HCT116 (cell line): Measurements from ENCODE around the gene MAPK14. TPM values are rescaled to one million over a fixed set of nuclear protein-coding genes. Genes with fewer than 3 reads are reported as not detected.

Experiments used
- ATAC-seq: fragments of 200-7000 bp; cut with Tn5 transposase; 2 replicates; pipeline ENCODE4 v1.9.1; 2020; ENCODE audit warnings: mild to moderate bottlenecking, moderate library complexity
- BruUV-seq: library from RNA; stranded (reverse); fragments of 400-500 nt; replicated peaks from 2 replicates; lab custom pipeline; 2021; lab: Mats Ljungman, UMichigan
- CTCF ChIA-PET: fragments of 300-600 bp; sonication (Branson Sonifier 250); formaldehyde crosslinking; loops from one replicate; lab custom pipeline; 2021; ENCODE audit warnings: antibody characterized with exemption; lab: Charles Lee
- POLR2A ChIA-PET: fragments of 300-600, 350-600 bp; sonication (Branson Sonifier 250); formaldehyde crosslinking; loops from one replicate; lab custom pipeline; 2021; ENCODE audit warnings: antibody characterized with exemption; lab: Charles Lee
- RAD21 ChIA-PET, 2 experiments: fragments of 300-600 bp; sonication (Branson Sonifier 250); formaldehyde crosslinking; loops; one replicate each; lab custom pipeline; 2023; ENCODE audit warnings: low total read pairs in 2 of 2; ENCODE audit not compliant: uncharacterized antibody in 2 of 2, unreplicated experiment in 2 of 2, low non-redundant PET in 1 of 2; lab: Charles Lee
- DNase-seq: peaks from one replicate; pipeline ENCODE4 v3.0.0-alpha.2; 2010; ENCODE audit warnings: low read depth, low spot score
- H2AFZ ChIP-seq: fragments of 200-600 bp; shearing (Covaris generic), sonication (generic); 2 replicates; pipeline ENCODE4 v1.6.1; 2017; ENCODE audit warnings: low read depth, mixed run types, mixed read lengths, antibody characterized with exemption, low read length; ENCODE audit not compliant: poor library complexity, severe bottlenecking
- H3K27ac ChIP-seq: 2 replicates; pipeline ENCODE4 v1.5.1; 2012; ENCODE audit warnings: low read depth, low read length
- H3K27me3 ChIP-seq: fragments of 200-600 bp; sonication (generic); 2 replicates; pipeline ENCODE4 v1.6.1; 2016; ENCODE audit warnings: mixed run types, low read length, mixed read lengths; ENCODE audit not compliant: insufficient read depth
- H3K36me3 ChIP-seq, 2 experiments: fragments of 200-500 bp in 1 of 2; fragments of 200-600 bp in 1 of 2; sonication (Bioruptor generic) in 1 of 2; sonication (generic) in 1 of 2; 2 replicates each; pipeline versions ENCODE4 v1.5.1 to v1.6.1; 2014 to 2016; ENCODE audit warnings: low read length in 2 of 2, inconsistent platforms in 1 of 2, mixed read lengths in 1 of 2, mixed run types in 1 of 2; ENCODE audit not compliant: insufficient read depth in 2 of 2, control insufficient read depth in 1 of 2
- H3K4me1 ChIP-seq, 2 experiments: fragments of 200-600 bp in 1 of 2; sonication (generic) in 1 of 2; 2 replicates each; pipeline versions ENCODE4 v1.5.1 to v1.6.1; 2012 to 2017; ENCODE audit warnings: low read length in 2 of 2, inconsistent platforms in 1 of 2, mild to moderate bottlenecking in 1 of 2, mixed read lengths in 1 of 2, mixed run types in 1 of 2, moderate library complexity in 1 of 2; ENCODE audit not compliant: insufficient read depth in 2 of 2, control insufficient read depth in 1 of 2
- H3K4me2 ChIP-seq: fragments of 200-600 bp; sonication (generic); 2 replicates; pipeline ENCODE4 v1.6.1; 2017; ENCODE audit warnings: mixed run types, low read length, mixed read lengths
- H3K4me3 ChIP-seq, 2 experiments: fragments of 200-600 bp in 1 of 2; sonication (generic) in 1 of 2; replicated peaks in 1 of 2; 2 replicates each; pipeline ENCODE4 v1.5.1; 2011 to 2016; ENCODE audit warnings: low read length in 2 of 2, control low read depth in 1 of 2, low read depth in 1 of 2, mild to moderate bottlenecking in 1 of 2, mixed read lengths in 1 of 2, mixed run types in 1 of 2
- H3K79me2 ChIP-seq: fragments of 200-600 bp; sonication (generic); 2 replicates; pipeline ENCODE4 v1.6.1; 2017; ENCODE audit warnings: mild to moderate bottlenecking, mixed run types, low read length, moderate library complexity, mixed read lengths; ENCODE audit not compliant: insufficient read depth
- H3K9ac ChIP-seq: fragments of 200-600 bp; sonication (generic); 2 replicates; pipeline ENCODE4 v1.6.1; 2016; ENCODE audit warnings: low read length, mixed read lengths
- H3K9me2 ChIP-seq: fragments of 200-600 bp; sonication (generic), shearing (Covaris generic); 2 replicates; pipeline ENCODE4 v1.6.1; 2017; ENCODE audit warnings: mixed run types, mild to moderate bottlenecking, moderate library complexity; ENCODE audit not compliant: insufficient read depth
- H3K9me3 ChIP-seq, 2 experiments: fragments of 200-500 bp in 1 of 2; fragments of 200-600 bp in 1 of 2; sonication (Bioruptor generic) in 1 of 2; sonication (generic) in 1 of 2; 2 replicates each; pipeline ENCODE4 v1.6.1; 2014 to 2017; ENCODE audit warnings: low read length in 2 of 2, mixed read lengths in 2 of 2, inconsistent platforms in 1 of 2, low read depth in 1 of 2, mild to moderate bottlenecking in 1 of 2, mixed run types in 1 of 2, moderate library complexity in 1 of 2; ENCODE audit not compliant: control insufficient read depth in 1 of 2, insufficient read depth in 1 of 2
- H4K20me1 ChIP-seq: fragments of 200-600 bp; sonication (generic), shearing (Covaris generic); 2 replicates; pipeline ENCODE4 v1.6.1; 2017; ENCODE audit warnings: mixed run types, mild to moderate bottlenecking, moderate library complexity; ENCODE audit not compliant: insufficient read depth
- FOSL1 ChIP-seq: IDR thresholded peaks from 2 replicates; pipeline ENCODE4 v1.6.1; 2012; ENCODE audit warnings: low read depth
- POLR2AphosphoS5 ChIP-seq: IDR thresholded peaks from 2 replicates; pipeline ENCODE4 v1.6.1; 2011; ENCODE audit warnings: mild to moderate bottlenecking, low read depth, low read length, moderate library complexity
- YY1 ChIP-seq: IDR thresholded peaks from 2 replicates; pipeline ENCODE4 v1.6.1; 2011; ENCODE audit warnings: low read length, low read depth, moderate library complexity, mild to moderate bottlenecking; ENCODE audit not compliant: insufficient replicate concordance; ENCODE audit errors: extremely low read depth
- ZFX ChIP-seq: fragments of 450-650 bp; IDR thresholded peaks from 2 replicates; pipeline ENCODE4 v1.6.1; 2017
- ZNF274 ChIP-seq: fragments of 200-500 bp; sonication (Bioruptor generic); IDR thresholded peaks from 2 replicates; pipeline ENCODE4 v1.6.1; 2014; ENCODE audit warnings: mild to moderate bottlenecking, low read depth, low read length, inconsistent platforms
- intact Hi-C: fragments of 100-400 bp; cut with micrococcal nuclease; formaldehyde crosslinking; loops from 2 replicates; pipeline ENCODE4 v1.10.0; 2022
- total RNA-seq: library from RNA; stranded (reverse); gene quantifications from one replicate; pipeline ENCODE4 v1.2.1, GENCODE V29; 2021; ENCODE audit not compliant: unreplicated experiment
- TF ChIP-seq, protein P1 (sequence below): IDR thresholded peaks from 2 replicates; pipeline ENCODE4 v1.6.1; 2011; ENCODE audit warnings: mild to moderate bottlenecking, low read length, moderate library complexity; ENCODE audit not compliant: insufficient replicate concordance; ENCODE audit errors: extremely low read depth
- TF ChIP-seq, protein P2 (sequence below), 3 experiments: fragments of 200-600 bp in 1 of 3; sonication (generic) in 1 of 3; IDR thresholded peaks in 2 of 3; conservative IDR thresholded peaks in 1 of 3; 2 replicates each; pipeline ENCODE4 v1.5.1; 2012 to 2017; ENCODE audit warnings: low read depth in 2 of 3, low read length in 2 of 3, antibody characterized with exemption in 1 of 3, borderline replicate concordance in 1 of 3, control low read depth in 1 of 3, mild to moderate bottlenecking in 1 of 3, mixed read lengths in 1 of 3, mixed run types in 1 of 3, moderate library complexity in 1 of 3; ENCODE audit not compliant: insufficient read depth in 1 of 3

The MAPK14 gene
- total RNA-seq, 1 experiment from 2014 or later, result 34.2 TPM

DNA sequence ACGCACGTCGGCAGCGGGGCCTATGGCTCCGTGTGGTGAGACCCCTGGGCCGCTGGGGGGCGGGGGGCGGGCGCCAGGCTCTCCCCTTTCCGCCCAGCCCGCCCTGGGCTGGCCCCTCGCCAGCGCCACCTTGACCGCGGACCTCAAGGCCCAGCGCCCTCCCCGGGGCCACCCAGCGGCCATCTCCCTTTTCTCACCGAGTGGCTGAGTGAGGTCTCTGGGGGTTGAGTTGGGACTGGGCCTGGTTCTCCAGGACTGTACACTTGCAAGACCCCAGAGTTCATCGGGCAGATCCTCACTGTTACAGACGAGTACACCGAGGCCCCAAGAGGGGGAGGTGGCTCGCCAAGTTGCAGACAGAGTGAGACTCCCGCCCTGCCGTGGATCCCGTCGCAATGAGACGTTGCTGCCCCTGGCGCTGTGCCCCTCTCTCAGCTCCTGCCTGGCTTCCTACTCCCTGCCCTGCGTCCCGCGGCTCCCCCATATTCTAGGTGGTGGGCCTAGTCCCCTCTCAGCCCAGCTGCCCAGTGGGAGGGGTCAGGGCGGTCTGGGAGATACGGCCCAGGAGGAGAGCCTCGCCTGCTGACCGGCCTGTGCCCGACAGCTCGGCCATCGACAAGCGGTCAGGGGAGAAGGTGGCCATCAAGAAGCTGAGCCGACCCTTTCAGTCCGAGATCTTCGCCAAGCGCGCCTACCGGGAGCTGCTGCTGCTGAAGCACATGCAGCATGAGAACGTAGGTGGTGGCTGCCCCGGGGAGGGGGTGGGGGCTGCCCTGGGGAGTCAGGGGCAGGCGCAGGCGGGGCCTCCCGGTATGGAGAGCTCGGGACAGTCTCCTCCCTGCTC lies 103.3 kb downstream of the MAPK14 start:
- H3K27me3 ChIP-seq, result no peaks in the 10 kb centered on the region
- H3K9me2 ChIP-seq, result no peaks in the 10 kb centered on the region
- DNase-seq, result peak; percentile 31
- peaks cover 30 to 56% of the 10 kb centered on the region in 2 experiments for H3K4me1 ChIP-seq
- no TSS peak for BruUV-seq
- RAD21 ChIA-PET, result no interaction called here
- H3K27ac ChIP-seq, result peak overlapping the region; percentile 82
- no peaks in the 10 kb centered on the region; the same call in 1 of the 2 replicates for H3K79me2 ChIP-seq
- intact Hi-C loops, result loop anchor here (2.0 kb wide), 1 partner anchor 66 kb away; the partner anchor contains the start of gene BRPF3
- POLR2A ChIA-PET, result interaction anchor here (1.6 to 1.9 kb wide), 3 partner anchors 9 to 13 kb away, joined by 4 to 7 read pairs (median 5); no protein-coding TSS in a partner anchor
- peak overlapping the region; percentile 66 to 75 for H3K4me3 ChIP-seq
- H2AFZ ChIP-seq, result no peak overlapping the region
- peak; percentile 10 for TF ChIP-seq POLR2AphosphoS5
- TF ChIP-seq FOSL1, result no peak
- TF ChIP-seq, protein P1, sequence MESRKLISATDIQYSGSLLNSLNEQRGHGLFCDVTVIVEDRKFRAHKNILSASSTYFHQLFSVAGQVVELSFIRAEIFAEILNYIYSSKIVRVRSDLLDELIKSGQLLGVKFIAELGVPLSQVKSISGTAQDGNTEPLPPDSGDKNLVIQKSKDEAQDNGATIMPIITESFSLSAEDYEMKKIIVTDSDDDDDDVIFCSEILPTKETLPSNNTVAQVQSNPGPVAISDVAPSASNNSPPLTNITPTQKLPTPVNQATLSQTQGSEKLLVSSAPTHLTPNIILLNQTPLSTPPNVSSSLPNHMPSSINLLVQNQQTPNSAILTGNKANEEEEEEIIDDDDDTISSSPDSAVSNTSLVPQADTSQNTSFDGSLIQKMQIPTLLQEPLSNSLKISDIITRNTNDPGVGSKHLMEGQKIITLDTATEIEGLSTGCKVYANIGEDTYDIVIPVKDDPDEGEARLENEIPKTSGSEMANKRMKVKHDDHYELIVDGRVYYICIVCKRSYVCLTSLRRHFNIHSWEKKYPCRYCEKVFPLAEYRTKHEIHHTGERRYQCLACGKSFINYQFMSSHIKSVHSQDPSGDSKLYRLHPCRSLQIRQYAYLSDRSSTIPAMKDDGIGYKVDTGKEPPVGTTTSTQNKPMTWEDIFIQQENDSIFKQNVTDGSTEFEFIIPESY, result peak; percentile 16
- TF ChIP-seq ZNF274, result no peak
- TF ChIP-seq, protein P2, sequence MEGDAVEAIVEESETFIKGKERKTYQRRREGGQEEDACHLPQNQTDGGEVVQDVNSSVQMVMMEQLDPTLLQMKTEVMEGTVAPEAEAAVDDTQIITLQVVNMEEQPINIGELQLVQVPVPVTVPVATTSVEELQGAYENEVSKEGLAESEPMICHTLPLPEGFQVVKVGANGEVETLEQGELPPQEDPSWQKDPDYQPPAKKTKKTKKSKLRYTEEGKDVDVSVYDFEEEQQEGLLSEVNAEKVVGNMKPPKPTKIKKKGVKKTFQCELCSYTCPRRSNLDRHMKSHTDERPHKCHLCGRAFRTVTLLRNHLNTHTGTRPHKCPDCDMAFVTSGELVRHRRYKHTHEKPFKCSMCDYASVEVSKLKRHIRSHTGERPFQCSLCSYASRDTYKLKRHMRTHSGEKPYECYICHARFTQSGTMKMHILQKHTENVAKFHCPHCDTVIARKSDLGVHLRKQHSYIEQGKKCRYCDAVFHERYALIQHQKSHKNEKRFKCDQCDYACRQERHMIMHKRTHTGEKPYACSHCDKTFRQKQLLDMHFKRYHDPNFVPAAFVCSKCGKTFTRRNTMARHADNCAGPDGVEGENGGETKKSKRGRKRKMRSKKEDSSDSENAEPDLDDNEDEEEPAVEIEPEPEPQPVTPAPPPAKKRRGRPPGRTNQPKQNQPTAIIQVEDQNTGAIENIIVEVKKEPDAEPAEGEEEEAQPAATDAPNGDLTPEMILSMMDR (IDR thresholded peaks at IDR 0.05 in 2 of 3, conservative IDR thresholded peaks at IDR 0.05 in 1 of 3; ENCODE audit: borderline replicate concordance in 1 of 3, insufficient read depth in 1 of 3, low read depth in 2 of 3, low read length in 2 of 3), result peak in 2 of 3 experiments; percentile 22 to 41; a peak in 3 of 6 replicates
- TF ChIP-seq YY1, result peak; percentile 82
- TF ChIP-seq ZFX, result peak; percentile 77
- peak overlapping the region; percentile 98 for H3K4me2 ChIP-seq
- CTCF ChIA-PET, result interaction anchor here (1.0 to 1.5 kb wide), 3 partner anchors 9 to 33 kb away, joined by 3 read pairs; no protein-coding TSS in a partner anchor
- H3K9me3 ChIP-seq, result no peaks in the 10 kb centered on the region
- ATAC-seq, result peak; percentile 65
- peak overlapping the region; percentile 83 for H3K9ac ChIP-seq
- no peaks in the 10 kb centered on the region for H4K20me1 ChIP-seq
- peaks cover 10 to 12% of the 10 kb centered on the region in 2 experiments; a peak in 3 of 4 replicates for H3K36me3 ChIP-seq
